ENCODE data around the gene BMAL1. TPM values are rescaled to one million over a fixed set of nuclear protein-coding genes. Genes with fewer than 3 reads are reported as not detected.

The BMAL1 gene
- total and polyA plus RNA-seq, 11 donors: 5.7 to 18.2 (median 11.7) TPM

DNA sequence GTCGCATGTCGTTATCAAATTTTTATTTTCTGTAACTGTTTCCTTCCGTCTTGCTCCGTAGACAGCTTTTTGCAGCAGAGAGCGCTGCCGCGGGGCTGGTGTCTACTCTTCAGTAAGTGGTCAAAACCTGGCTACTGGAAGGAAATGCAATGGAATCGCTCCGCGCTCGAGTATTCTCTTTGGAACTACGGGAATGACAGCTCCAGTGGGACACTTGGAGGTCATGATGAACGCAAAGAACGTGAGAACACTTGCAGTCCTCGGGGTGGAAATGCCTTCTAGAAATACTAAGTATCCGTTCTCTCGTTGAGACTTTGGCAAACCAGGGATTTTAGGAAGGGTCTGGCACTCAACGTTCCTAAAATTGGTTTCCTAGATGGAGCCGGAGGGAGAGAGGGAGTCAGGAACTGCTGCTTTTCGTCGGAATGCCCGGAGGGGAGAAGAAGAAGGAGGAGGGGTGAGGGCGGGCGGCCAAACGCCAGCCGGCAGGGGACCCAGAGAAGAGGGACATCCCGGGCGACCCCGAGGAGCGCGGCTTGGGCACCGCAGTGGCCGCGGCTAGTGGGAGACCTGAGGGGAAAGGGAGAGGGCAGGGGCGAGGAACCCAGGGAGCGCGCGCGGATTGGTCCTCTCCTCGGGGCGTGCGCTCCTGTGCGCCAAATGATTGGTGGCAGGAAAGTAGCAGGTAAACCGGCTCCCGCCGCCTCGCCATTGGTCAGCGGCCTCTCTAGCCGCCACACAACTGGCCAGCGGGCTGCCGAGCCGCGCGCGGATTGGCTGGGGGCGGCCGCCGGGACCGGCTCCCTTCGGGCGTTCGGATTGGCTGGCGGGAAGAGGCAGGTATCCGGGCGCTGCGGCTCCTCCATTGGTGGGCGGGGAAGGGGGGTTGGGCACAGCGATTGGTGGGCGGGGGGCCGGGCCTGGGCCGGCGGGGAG, 490 bp upstream of the BMAL1 start:
- Histone ChIP-seq H3K9me3 (no peaks in the 10 kb centered on the region), H3K4me1 (peaks cover 0 to 33% (median 19%) of the 10 kb centered on the region in 12 donors), H3K36me3 (no peaks in the 10 kb centered on the region), H3K4me3 (peak overlapping the region; percentile 84 to 99 (median 96)), H3K27me3 (peaks cover 0 to 11% (median 0%) of the 10 kb centered on the region in 9 donors), H3K27ac (peak overlapping the region; percentile 37 to 95 (median 90))
- DNase-seq (peak; percentile 98 to 99 (median 99)), ATAC-seq (peak; percentile 95 to 98 (median 98))
- TF ChIP-seq, protein P1, sequence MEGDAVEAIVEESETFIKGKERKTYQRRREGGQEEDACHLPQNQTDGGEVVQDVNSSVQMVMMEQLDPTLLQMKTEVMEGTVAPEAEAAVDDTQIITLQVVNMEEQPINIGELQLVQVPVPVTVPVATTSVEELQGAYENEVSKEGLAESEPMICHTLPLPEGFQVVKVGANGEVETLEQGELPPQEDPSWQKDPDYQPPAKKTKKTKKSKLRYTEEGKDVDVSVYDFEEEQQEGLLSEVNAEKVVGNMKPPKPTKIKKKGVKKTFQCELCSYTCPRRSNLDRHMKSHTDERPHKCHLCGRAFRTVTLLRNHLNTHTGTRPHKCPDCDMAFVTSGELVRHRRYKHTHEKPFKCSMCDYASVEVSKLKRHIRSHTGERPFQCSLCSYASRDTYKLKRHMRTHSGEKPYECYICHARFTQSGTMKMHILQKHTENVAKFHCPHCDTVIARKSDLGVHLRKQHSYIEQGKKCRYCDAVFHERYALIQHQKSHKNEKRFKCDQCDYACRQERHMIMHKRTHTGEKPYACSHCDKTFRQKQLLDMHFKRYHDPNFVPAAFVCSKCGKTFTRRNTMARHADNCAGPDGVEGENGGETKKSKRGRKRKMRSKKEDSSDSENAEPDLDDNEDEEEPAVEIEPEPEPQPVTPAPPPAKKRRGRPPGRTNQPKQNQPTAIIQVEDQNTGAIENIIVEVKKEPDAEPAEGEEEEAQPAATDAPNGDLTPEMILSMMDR (IDR thresholded peaks at IDR 0.05): peak in 1 of 12 donors; percentile 6
- peak; percentile 67 to 77 for TF ChIP-seq POLR2A (IDR thresholded peaks at IDR 0.05)
- intact Hi-C loops (cut with DNase I): loop anchor here (1.0 to 10.0 kb wide), 10 partner anchors 16 to 186 kb away; partner anchors contain the start of gene BTBD10 (in 1 of the 10)
- WGBS, 4 donors: 0 to 1% (median 0%) methylated on average over 52 to 72 of the region's 72 CpGs

DNA sequence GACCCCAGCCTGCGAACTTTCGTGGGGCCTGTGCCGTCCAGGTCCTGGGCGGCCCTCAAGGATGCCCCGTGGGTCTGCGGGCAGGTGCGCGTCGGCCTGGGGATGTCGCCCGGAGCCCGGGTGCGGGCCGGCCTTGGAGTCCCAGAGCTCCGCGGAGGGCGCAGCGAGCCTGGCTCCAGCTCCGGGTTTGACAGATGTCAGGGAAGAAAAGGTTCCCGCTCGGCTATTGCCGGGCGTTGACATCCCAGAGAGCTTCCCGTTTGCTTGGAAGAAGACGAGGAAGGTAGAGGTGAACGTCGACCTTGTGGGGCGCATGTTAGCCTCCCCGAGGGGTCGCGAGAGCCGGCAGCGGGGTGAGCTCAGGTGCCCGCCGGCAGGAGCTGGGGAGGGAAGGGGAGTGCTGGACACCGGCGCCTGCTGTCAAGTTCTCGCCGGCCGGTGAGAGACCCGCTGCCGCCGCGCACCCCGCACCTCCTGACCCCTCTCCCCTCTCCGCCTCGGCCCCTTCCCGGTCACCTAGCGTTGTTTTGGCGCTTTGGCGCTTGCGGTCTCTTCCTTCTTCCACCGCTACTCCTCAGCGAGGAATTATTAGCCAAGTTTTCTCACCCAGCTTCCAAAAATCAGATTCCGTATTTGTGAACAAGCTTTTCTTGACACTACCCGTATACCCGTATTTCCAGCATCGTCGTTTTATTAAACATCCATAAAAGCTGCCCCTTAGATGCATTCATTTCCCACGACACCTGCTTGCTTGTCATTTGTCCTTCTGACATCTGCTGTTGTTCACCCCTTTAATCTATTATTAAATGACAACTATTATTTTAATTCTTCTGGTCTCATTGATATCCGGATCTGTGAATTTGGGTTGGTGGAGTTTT, 1.3 kb downstream of the BMAL1 start:
- H3K4me3 ChIP-seq: peak overlapping the region; percentile 84 to 99 (median 96)
- TF ChIP-seq, protein P1 (IDR thresholded peaks at IDR 0.05): no peak
- TF ChIP-seq POLR2A (IDR thresholded peaks at IDR 0.05): no peak
- H3K27ac ChIP-seq: peak overlapping the region in 9 of 12 donors; percentile 81 to 95 (median 91)
- H3K9me3 ChIP-seq: no peaks in the 10 kb centered on the region
- H3K36me3 ChIP-seq: no peaks in the 10 kb centered on the region
- ATAC-seq: no peak
- H3K4me1 ChIP-seq: peaks cover 0 to 39% (median 24%) of the 10 kb centered on the region in 12 donors
- no peak for DNase-seq
- 7 to 12% (median 8%) methylated on average over 47 to 61 of the region's 61 CpGs for WGBS, 4 donors
- intact Hi-C loops (cut with DNase I): loop anchor here in 8 of 10 donors (5.0 to 10.0 kb wide), 6 partner anchors 33 to 67 kb away; no protein-coding TSS in a partner anchor
- peaks cover 0 to 11% (median 0%) of the 10 kb centered on the region in 9 donors for H3K27me3 ChIP-seq

DNA sequence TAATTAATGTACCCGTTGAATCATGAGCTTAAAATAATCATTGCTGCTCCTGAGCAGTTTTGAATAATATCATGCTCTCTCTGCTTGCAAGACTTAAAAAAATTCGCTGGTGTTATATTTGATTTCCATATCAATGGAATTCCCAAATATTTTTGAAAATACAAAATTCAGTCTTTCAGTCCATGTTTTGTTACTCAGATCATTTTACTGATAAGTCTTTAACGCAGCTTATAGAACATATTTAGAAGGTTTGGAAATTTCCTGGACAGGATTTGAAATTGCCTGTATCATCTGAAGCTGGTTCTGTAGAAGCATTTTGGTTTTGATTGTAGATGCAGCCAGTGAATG, 1.9 kb downstream of the BMAL1 start:
- TF ChIP-seq, protein P1 (IDR thresholded peaks at IDR 0.05): no peak
- TF ChIP-seq POLR2A (IDR thresholded peaks at IDR 0.05): no peak
- no peaks in the 10 kb centered on the region for H3K36me3 ChIP-seq
- peaks cover 0 to 39% (median 24%) of the 10 kb centered on the region in 12 donors for H3K4me1 ChIP-seq
- 72 to 79% (median 79%) methylated on average over 3 of the region's 3 CpGs for WGBS, 4 donors
- ATAC-seq (no peak), DNase-seq (no peak)
- peaks cover 0 to 10% (median 0%) of the 10 kb centered on the region in 9 donors for H3K27me3 ChIP-seq
- H3K4me3 ChIP-seq: peak overlapping the region in 5 of 12 donors; percentile 91 to 99 (median 96)
- H3K9me3 ChIP-seq: no peaks in the 10 kb centered on the region
- intact Hi-C loops (cut with DNase I): loop anchor here in 8 of 10 donors (5.0 to 10.0 kb wide), 6 partner anchors 33 to 67 kb away; no protein-coding TSS in a partner anchor
- no peak overlapping the region for H3K27ac ChIP-seq
